GM06990 (cell line): ENCODE results near the gene MAPKAP1.

Source experiments
- DNase-seq: peaks from one replicate; pipeline ENCODE4 v3.0.0-alpha.2; 2011; ENCODE audit not compliant: insufficient read length; ENCODE audit errors: extremely low read depth
- H3K27me3 ChIP-seq: replicated peaks from 2 replicates; pipeline ENCODE4 v1.6.0; 2011; ENCODE audit warnings: low read length; ENCODE audit not compliant: control insufficient read depth, insufficient read depth
- H3K36me3 ChIP-seq: 2 replicates; pipeline ENCODE4 v1.5.1; 2011; ENCODE audit warnings: low read length; ENCODE audit not compliant: control insufficient read depth, insufficient read depth
- H3K4me3 ChIP-seq: replicated peaks from 2 replicates; pipeline ENCODE4 v1.5.1; 2011; ENCODE audit warnings: low read depth, mild to moderate bottlenecking, control low read depth, low read length
- CTCF ChIP-seq: IDR thresholded peaks from 2 replicates; pipeline ENCODE4 v1.5.1; 2011; ENCODE audit warnings: low read length, control low read depth, mild to moderate bottlenecking, inconsistent platforms; ENCODE audit not compliant: insufficient read depth, poor library complexity, severe bottlenecking

MAPKAP1 gene

DNA sequence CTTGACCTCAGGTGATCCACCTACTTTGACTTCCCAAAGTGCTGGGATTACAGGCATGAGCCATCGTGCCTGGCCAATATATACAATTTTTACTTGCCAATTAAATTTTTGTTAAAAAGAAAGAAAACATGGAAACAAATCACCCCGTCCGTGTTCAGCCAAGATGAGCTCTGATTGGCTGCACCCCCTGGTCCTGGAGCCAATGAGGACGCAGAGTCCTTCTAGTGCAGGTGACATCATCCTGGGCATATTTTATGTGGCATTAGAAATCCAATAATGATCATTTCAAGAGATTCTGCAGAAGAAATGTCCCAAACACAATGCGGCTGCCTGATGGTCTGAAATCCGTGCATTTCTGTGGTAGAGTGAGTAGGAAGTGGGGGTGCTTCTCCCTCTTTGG, 285.8 kb downstream of the MAPKAP1 start:
- DNase-seq, result no peak
- no peak for TF ChIP-seq CTCF

DNA sequence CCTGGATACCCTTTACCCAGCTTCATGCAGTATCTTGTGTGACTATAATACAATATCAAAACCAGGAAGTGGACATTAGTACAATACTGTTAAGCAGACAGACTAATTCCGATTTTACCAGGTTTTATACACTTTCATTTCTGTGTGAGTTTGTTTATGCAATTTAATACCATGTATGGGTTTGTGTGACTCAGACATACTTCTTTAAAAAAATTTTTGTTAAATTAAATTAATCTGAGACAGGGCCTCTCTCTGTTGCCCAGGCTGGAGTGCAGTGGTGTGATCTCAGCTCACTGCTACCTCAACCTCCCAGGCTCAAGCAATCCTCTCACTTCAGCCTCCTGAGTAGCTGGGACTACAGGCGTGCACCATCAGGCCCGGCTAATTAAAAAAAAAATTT, 288.6 kb downstream of the MAPKAP1 start:
- Histone ChIP-seq H3K27me3 (no peaks in the 10 kb centered on the region), H3K4me3 (no peak overlapping the region), H3K36me3 (no peaks in the 10 kb centered on the region)
- TF ChIP-seq CTCF, result no peak
- DNase-seq, result no peak

More for the DNA sequence above, 285.8 kb downstream of the MAPKAP1 start:
- Histone ChIP-seq H3K27me3 (no peaks in the 10 kb centered on the region), H3K36me3 (no peaks in the 10 kb centered on the region), H3K4me3 (no peak overlapping the region)

DNA sequence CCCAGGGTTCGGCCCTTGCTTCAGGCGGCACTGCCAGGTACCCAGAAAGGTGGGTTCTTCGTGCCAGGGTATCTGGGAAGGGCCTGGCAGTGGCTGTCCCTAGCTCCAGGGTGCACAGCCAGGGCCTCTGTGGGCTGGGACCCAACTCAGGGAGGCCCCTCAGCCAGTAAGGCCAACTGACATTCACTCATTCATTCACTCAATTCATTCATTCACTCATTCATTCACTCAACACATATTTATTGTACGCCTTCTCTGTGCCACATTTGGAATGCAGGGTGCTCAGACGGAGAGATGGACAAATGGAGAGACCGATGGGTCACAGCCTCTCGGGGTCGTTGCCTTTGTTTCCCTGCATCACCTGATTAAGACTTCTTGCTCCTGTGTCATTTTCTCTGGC, 290.5 kb downstream of the MAPKAP1 start:
- no peak for DNase-seq
- TF ChIP-seq CTCF, result no peak
- Histone ChIP-seq H3K4me3 (no peak overlapping the region), H3K27me3 (no peaks in the 10 kb centered on the region), H3K36me3 (no peaks in the 10 kb centered on the region)

DNA sequence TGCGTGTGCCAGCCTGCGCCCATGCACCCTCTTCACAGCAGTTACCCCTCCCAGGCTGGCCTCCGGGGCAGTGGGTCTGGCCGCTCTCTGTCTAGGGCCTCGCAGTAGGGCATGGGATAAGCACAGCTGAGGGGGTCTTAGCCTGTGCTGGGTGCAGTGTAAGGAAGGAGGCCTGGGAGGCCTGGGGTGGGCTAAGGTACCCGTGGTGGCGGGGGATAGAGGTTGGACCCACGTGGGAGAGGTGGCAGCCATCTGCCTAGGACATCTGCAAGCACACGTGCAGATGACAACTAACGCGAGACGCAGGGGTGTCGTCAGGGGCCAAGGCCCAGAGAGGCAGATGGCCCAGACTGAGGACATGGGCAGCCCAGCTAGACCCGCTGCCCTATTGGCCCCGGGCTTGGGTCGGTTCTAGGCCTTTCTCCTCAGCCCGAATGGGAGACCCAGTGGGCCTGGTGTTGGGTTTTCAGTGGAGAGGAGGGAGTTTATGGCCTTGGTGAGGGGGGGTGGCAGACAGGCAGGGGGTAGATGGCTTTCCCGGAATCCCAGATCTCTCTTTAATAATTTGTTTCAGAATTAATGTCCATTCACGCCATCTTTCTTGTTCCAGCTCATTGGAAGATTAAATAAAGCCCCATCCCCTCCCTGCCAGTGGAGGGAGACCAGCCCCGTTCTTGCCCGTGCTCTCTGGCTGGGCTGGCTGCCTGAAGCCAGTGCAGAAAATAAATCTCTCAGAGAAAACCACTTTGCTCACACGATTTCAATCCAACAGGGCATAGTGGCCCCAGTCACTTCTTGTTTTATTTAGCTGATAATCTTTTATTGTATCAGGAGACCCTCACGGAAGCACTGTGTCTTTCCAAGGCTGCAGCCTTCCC, 291.2 kb downstream of the MAPKAP1 start:
- no peak overlapping the region for H3K4me3 ChIP-seq
- no peak for TF ChIP-seq CTCF
- no peaks in the 10 kb centered on the region for H3K36me3 ChIP-seq
- no peaks in the 10 kb centered on the region for H3K27me3 ChIP-seq
- no peak for DNase-seq

DNA sequence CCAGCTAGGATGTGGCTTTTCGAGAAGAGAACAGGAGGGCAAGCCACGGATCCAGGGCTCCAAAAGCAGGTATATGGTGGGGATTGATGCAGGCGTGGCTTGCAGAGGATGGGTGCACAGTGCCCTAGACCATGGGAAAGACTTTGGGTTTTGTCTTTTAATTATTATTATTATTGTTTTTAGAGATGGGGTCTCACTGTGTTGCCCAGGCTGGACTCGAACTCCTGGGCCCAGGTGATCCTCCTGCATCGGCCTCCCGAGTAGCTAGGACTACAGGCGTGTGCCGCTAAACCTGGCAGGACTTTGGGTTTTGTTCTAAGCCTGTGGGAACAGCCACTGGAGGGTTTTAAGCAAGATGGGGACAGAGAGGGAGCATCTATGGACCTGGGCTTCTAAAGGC, 293.4 kb downstream of the MAPKAP1 start:
- Histone ChIP-seq H3K27me3 (no peaks in the 10 kb centered on the region), H3K4me3 (no peak overlapping the region), H3K36me3 (no peaks in the 10 kb centered on the region)
- DNase-seq, result no peak
- TF ChIP-seq CTCF, result no peak

DNA sequence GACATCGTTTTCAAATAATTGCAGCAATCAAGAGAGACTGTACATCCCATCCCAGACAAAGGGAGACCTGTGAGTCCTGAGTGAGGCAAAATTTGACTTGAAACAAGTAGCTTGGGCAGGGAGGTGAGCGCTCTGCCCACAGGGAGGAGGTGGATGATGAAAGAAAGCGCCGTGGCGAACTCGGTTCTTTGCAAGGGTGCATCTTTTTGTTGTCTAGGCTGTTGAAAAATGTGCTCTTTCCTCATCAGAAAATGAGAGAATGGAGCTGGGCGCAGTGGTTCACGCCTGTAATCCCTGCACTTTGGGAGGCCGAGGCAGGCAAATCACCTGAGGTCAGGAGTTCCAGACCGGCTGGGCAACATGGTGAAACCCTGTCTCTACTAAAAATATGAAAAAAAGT, 294.8 kb downstream of the MAPKAP1 start:
- no peaks in the 10 kb centered on the region for H3K27me3 ChIP-seq
- DNase-seq, result no peak
- no peak for TF ChIP-seq CTCF
- no peak overlapping the region for H3K4me3 ChIP-seq
- H3K36me3 ChIP-seq, result no peaks in the 10 kb centered on the region
